GM12878 (cell line): Measurements from ENCODE around the gene OR6B1. TPM values are rescaled to one million over a fixed set of nuclear protein-coding genes. Genes with fewer than 3 reads are reported as not detected.

Experiments
- ATAC-seq: fragments of 200-7000 bp; cut with Tn5 transposase; 3 replicates; pipeline ENCODE4 v1.9.1; 2020; ENCODE audit warnings: mild to moderate bottlenecking, moderate library complexity
- BruUV-seq: library from RNA; stranded (reverse); fragments of 400-500 nt; replicated peaks from 2 replicates; lab custom pipeline; 2021; lab: Mats Ljungman, UMichigan
- CTCF ChIA-PET: fragments of 300-600 bp; sonication (Branson Sonifier 250); formaldehyde crosslinking; extraction: SDS; loops from one replicate; lab custom pipeline; 2021; ENCODE audit warnings: inconsistent platforms; lab: Yijun Ruan, JAX
- POLR2A ChIA-PET: fragments of 350-600 bp; formaldehyde crosslinking; extraction: SDS; loops from one replicate; lab custom pipeline; 2021; ENCODE audit warnings: inconsistent platforms; lab: Charles Lee
- RAD21 ChIA-PET: fragments of 300-600 bp; sonication (Branson Sonifier 250); formaldehyde crosslinking; loops from one replicate; lab custom pipeline; 2023; ENCODE audit warnings: antibody characterized with exemption; ENCODE audit not compliant: unreplicated experiment; lab: Charles Lee
- SMC1A ChIA-PET: fragments of 300-600 bp; sonication (Branson Sonifier 250); formaldehyde crosslinking; loops from one replicate; lab custom pipeline; 2023; ENCODE audit not compliant: unreplicated experiment, uncharacterized antibody; lab: Charles Lee
- DNase-seq: peaks from one replicate; pipeline ENCODE4 v3.0.0-alpha.2; 2011; ENCODE audit warnings: low read depth, low spot score
- FAIRE-seq: peaks from 3 replicates; lab custom pipeline; 2011; peaks lifted over from hg19 to GRCh38; lab: Jason Lieb, UNC
- H2AFZ ChIP-seq: 2 replicates; pipeline ENCODE4 v1.6.0; 2011; ENCODE audit warnings: low read depth, low read length, control low read depth; ENCODE audit not compliant: control insufficient read depth
- H3K27ac ChIP-seq: 2 replicates; pipeline ENCODE4 v1.5.1; 2011; ENCODE audit warnings: control low read depth; ENCODE audit not compliant: control insufficient read depth, insufficient read depth
- H3K27me3 ChIP-seq, 2 experiments: replicated peaks in 1 of 2; 2 replicates each; pipeline versions ENCODE4 v1.6.0 to v1.6.1; 2011; ENCODE audit warnings: low read length in 1 of 2; ENCODE audit not compliant: control insufficient read depth in 2 of 2, insufficient read depth in 2 of 2
- H3K36me3 ChIP-seq, 2 experiments: 2 replicates each; pipeline ENCODE4 v1.5.1; 2011; ENCODE audit warnings: low read length in 1 of 2; ENCODE audit not compliant: control insufficient read depth in 2 of 2, insufficient read depth in 2 of 2
- H3K4me1 ChIP-seq: 2 replicates; pipeline ENCODE4 v1.6.1; 2011; ENCODE audit warnings: mild to moderate bottlenecking, low read length, moderate library complexity, mixed read lengths; ENCODE audit not compliant: control insufficient read depth, insufficient read depth
- H3K4me2 ChIP-seq: 2 replicates; pipeline ENCODE4 v1.6.0; 2011; ENCODE audit warnings: control low read depth; ENCODE audit not compliant: control insufficient read depth, insufficient read depth
- H3K4me3 ChIP-seq: fragments of 200-600 bp; sonication (generic); 2 replicates; pipeline ENCODE4 v1.5.1; 2016
- H3K79me2 ChIP-seq: 2 replicates; pipeline ENCODE4 v1.6.0; 2011; ENCODE audit warnings: low read length; ENCODE audit not compliant: control insufficient read depth, insufficient read depth
- H3K9ac ChIP-seq: 2 replicates; pipeline ENCODE4 v1.8.0; 2011; ENCODE audit warnings: low read length, control low read depth, mixed read lengths; ENCODE audit not compliant: control insufficient read depth, insufficient read depth
- H3K9me3 ChIP-seq: replicated peaks from 3 replicates; pipeline ENCODE4 v1.5.1; 2011; ENCODE audit warnings: mild to moderate bottlenecking, low read length; ENCODE audit not compliant: control insufficient read depth, insufficient read depth
- H4K20me1 ChIP-seq: 2 replicates; pipeline ENCODE4 v1.6.0; 2011; ENCODE audit not compliant: control insufficient read depth, insufficient read depth
- BCL3 ChIP-seq: IDR thresholded peaks from 2 replicates; pipeline ENCODE4 v1.6.1; 2011; ENCODE audit warnings: borderline replicate concordance, low read depth, mild to moderate bottlenecking, moderate library complexity, low read length; ENCODE audit not compliant: insufficient read depth, poor library complexity, severe bottlenecking
- CBX3 ChIP-seq: fragments of 200-600 bp; sonication (generic); IDR thresholded peaks from 2 replicates; pipeline ENCODE4 v1.6.1; 2016; ENCODE audit warnings: low read depth, borderline replicate concordance
- CEBPB ChIP-seq, 2 experiments: fragments of 150-350 bp in 1 of 2; IDR thresholded peaks; 2 replicates each; pipeline ENCODE4 v1.6.1; 2012 to 2014; ENCODE audit warnings: low read depth in 2 of 2, low read length in 2 of 2, borderline replicate concordance in 1 of 2, inconsistent platforms in 1 of 2
- CHD4 ChIP-seq: fragments of 200-600 bp; sonication (generic); IDR thresholded peaks from 2 replicates; pipeline ENCODE4 v1.6.1; 2016; ENCODE audit warnings: mild to moderate bottlenecking
- E4F1 ChIP-seq: fragments of 450-650 bp; IDR thresholded peaks from 2 replicates; pipeline ENCODE4 v1.6.1; 2018; ENCODE audit warnings: borderline replicate concordance, mild to moderate bottlenecking; ENCODE audit not compliant: partially characterized antibody
- EED ChIP-seq: sonication (generic); IDR thresholded peaks from 2 replicates; pipeline ENCODE4 v1.6.1; 2016; ENCODE audit warnings: antibody characterized with exemption, low read depth
- ETV6 ChIP-seq, 2 experiments: fragments of 450-650 bp in 1 of 2; IDR thresholded peaks in 1 of 2; conservative IDR thresholded peaks in 1 of 2; 2 replicates each; pipeline ENCODE4 v1.6.1; 2014; ENCODE audit warnings: antibody characterized with exemption in 1 of 2, borderline replicate concordance in 1 of 2, low read depth in 1 of 2, mild to moderate bottlenecking in 1 of 2, moderate library complexity in 1 of 2
- JUNB ChIP-seq: IDR thresholded peaks from 2 replicates; pipeline ENCODE4 v1.6.1; 2016; ENCODE audit warnings: antibody characterized with exemption, mild to moderate bottlenecking
- KDM1A ChIP-seq: fragments of 200-600 bp; sonication (generic); IDR thresholded peaks from 2 replicates; pipeline ENCODE4 v1.6.1; 2016; ENCODE audit warnings: borderline replicate concordance
- MTA2 ChIP-seq: fragments of 450-650 bp; IDR thresholded peaks from 2 replicates; pipeline ENCODE4 v1.6.1; 2016; ENCODE audit warnings: low read depth, mild to moderate bottlenecking, moderate library complexity
- RCOR1 ChIP-seq: conservative IDR thresholded peaks from 2 replicates; pipeline ENCODE4 v1.6.1; 2012; ENCODE audit warnings: low read depth, low read length, improper control_type of control experiment
- TARDBP ChIP-seq: IDR thresholded peaks from 2 replicates; pipeline ENCODE4 v1.6.1; 2016; ENCODE audit warnings: borderline replicate concordance
- YBX1 ChIP-seq: fragments of 450-650 bp; IDR thresholded peaks from 2 replicates; pipeline ENCODE4 v1.6.1; 2016; ENCODE audit warnings: antibody characterized with exemption
- ZBTB33 ChIP-seq: fragments of 450-650 bp; IDR thresholded peaks from 2 replicates; pipeline ENCODE4 v1.6.1; 2017; ENCODE audit warnings: mild to moderate bottlenecking
- WGBS: methylation state at CpG from one replicate; pipeline ENCODE4 v1.1.6; 2016; ENCODE audit warnings: low lambda C conversion rate; ENCODE audit not compliant: insufficient replicate concordance, insufficient coverage; ENCODE audit errors: missing lambda C conversion rate; 5-methylcytosine and 5-hydroxymethylcytosine counted together
- in situ Hi-C: fragments of 300-500 bp; cut with MboI; formaldehyde crosslinking; loops from 9 replicates; pipeline ENCODE4 v1.14.3; 2018; ENCODE audit warnings: mixed read lengths
- intact Hi-C: fragments of 100-400 bp; cut with micrococcal nuclease; formaldehyde crosslinking; loops from one replicate; pipeline ENCODE4 v1.14.2; 2022; ENCODE audit not compliant: unreplicated experiment
- polyA plus RNA-seq, 11 experiments: library from polyadenylated mRNA; depleted of rRNA in 4 of 11; unstranded in 6 of 11; stranded (reverse) in 5 of 11; fragments of >200 nt; fragmentation: Nextera tagmentation in 4 of 11; fragmentation: Illumina TruSeq in 1 of 11; extraction: Ambion mirVana in 4 of 11; extraction: Trizol in 1 of 11; gene quantifications; 1 replicate in 1 of 11; 2 replicates in 10 of 11; pipeline versions ENCODE4 v1.2.1 to v1.2.3, GENCODE V29; 2011 to 2016; ENCODE audit warnings: inconsistent platforms in 2 of 11, missing spikeins in 2 of 11, low read depth in 1 of 11
- total RNA-seq, 4 experiments: library from RNA; depleted of rRNA in 3 of 4; stranded (reverse); fragments of >200 nt in 3 of 4; fragmentation: Illumina TruSeq in 1 of 4; extraction: Trizol in 1 of 4; gene quantifications; 2 replicates each; pipeline versions ENCODE4 v1.2.1 to v1.2.3, GENCODE V29; 2013 to 2021

Gene OR6B1
- total and polyA plus RNA-seq, 10 of the 15 experiments (the other 5 are each of a cell fraction or from before 2014, with no cell fraction given) = not detected

GRCh38 chr7:143992670-143993069, 7.5 kb upstream of the OR6B1 start (continued):
- TF ChIP-seq JUNB (no peak), E4F1 (no peak), ZBTB33 (no peak), EED (no peak), CEBPB (IDR thresholded peaks at IDR 0.05; ENCODE audit: borderline replicate concordance in 1 of 2, low read depth in 2 of 2, low read length in 2 of 2) (no peak)

GRCh38 chr7:143993924-143994323, 6.2 kb upstream of the OR6B1 start:
- Histone ChIP-seq H3K4me2 (no peak overlapping the region), H3K27ac (no peak overlapping the region), H3K4me1 (no peaks in the 10 kb centered on the region), H3K9me3 (no peaks in the 10 kb centered on the region; the same call in 1 of the 3 replicates), H3K79me2 (no peaks in the 10 kb centered on the region), H3K9ac (no peak overlapping the region), H3K27me3 (no peaks in the 10 kb centered on the region), H4K20me1 (no peaks in the 10 kb centered on the region), H3K4me3 (no peak overlapping the region), H3K36me3 (no peaks in the 10 kb centered on the region), H2AFZ (no peak overlapping the region)
- ATAC-seq (no peak), FAIRE-seq (no peak), DNase-seq (no peak)
- ChIA-PET POLR2A (no interaction called here), RAD21 (no interaction called here), CTCF (no interaction called here), SMC1A (no interaction called here)
- intact Hi-C loops = no loop called here
- in situ Hi-C loops = no loop called here
- no TSS peak for BruUV-seq
- WGBS = 46% methylated on average over 3 of the region's 3 CpGs
- TF ChIP-seq ETV6 (conservative IDR thresholded peaks at IDR 0.05 in 1 of 2, IDR thresholded peaks at IDR 0.05 in 1 of 2; ENCODE audit: borderline replicate concordance in 1 of 2, low read depth in 1 of 2) = no peak
- TF ChIP-seq EED = no peak
- TF ChIP-seq KDM1A = no peak
- TF ChIP-seq CEBPB (IDR thresholded peaks at IDR 0.05; ENCODE audit: borderline replicate concordance in 1 of 2, low read depth in 2 of 2, low read length in 2 of 2) = no peak
- no peak for TF ChIP-seq TARDBP
- no peak for TF ChIP-seq CBX3
- no peak for TF ChIP-seq BCL3
- no peak for TF ChIP-seq YBX1
- TF ChIP-seq MTA2 = no peak
- TF ChIP-seq E4F1 = no peak
- TF ChIP-seq CHD4 = no peak
- TF ChIP-seq RCOR1 = no peak
